Raji (cell line): ENCODE data around the gene HNF1B.

Experiments
- POLR2A ChIP-seq: IDR thresholded peaks from 2 replicates; pipeline ENCODE4 v1.6.1; 2011; ENCODE audit warnings: low read depth, low read length, control low read depth; ENCODE audit not compliant: insufficient read depth

Gene HNF1B

DNA sequence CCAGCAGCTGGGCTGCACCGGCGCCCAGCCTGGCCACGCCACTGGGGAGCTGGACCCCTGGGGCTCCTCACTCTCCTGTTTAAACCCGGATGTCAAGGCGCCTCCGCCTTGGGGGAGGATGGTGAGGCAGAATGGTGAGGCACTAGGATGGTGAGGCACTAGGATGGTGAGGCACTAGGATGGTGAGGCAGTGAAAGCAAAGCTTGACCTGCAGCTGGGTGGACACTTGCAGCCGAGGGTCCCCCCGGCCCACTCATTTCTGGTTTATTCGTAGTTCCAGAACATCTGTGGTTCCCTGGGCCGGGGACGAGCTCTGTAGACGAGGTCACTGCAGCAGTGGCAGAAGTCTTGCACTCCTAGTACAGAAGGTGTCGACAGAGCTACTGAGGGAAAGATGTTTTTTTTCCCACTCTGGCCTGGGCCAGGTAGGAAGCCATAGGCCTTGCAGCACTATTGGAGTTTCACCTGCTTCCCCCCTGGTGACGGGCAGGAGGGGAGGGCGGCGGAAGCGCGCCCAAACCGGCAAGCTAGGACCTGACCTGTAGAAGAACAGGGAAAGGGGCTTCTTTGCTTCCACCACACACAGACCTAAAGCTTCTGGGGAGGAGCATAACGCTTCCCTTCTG lies 1.1 kb upstream of the HNF1B start:
- no peak for TF ChIP-seq POLR2A

DNA sequence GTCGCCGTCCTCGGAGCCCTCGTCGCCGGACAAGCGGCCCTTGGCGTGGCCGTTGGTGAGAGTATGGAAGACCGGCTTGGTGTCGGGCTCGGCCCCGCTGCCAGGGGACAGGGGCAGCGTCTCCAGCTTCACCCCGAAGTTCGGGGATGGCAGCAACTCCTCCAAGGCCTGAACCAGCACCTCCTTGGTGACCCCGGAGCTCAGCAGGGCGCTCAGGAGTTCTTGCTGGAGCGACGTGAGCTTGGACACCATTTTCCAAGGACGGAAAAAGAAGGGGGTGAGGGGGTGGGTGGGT lies 279 bp downstream of the HNF1B start:
- TF ChIP-seq POLR2A, result no peak

DNA sequence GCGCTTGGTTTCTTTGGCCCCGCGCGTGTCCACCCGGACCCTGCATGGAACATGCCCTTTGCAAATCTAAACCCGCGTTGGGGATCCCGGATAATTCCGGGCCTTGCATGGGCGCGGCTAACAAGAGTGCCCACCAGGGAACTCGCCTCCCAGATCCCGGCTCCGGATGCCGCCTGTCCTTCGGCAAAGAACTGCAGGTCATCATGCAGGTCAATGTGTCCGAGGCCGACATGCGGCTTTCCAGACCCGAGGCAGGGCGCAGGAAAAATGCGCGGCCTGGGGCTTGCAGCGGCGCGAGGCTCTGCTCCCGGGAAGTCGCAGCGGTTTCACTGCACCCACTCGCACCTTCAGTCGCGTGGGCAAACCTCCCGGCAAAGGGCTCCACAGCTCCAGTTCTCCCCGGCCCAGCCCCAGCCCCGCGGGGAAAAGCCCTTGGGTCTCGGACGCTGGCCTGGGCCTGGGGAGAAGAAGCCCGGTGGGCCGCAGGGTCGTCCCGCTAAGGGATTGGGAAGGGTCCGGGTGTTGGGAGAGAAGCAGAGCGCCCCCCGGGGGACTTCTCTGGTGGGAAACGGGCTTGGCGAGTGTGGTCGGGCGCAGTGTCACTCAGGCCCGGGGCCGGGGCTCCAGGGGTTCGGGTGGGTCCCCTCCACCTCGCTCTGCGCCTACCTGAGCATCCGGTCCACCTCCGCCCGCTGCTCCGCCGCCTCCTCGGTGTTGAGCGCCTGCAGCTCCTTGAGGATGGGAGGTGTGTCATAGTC lies 805 bp downstream of the HNF1B start:
- no peak for TF ChIP-seq POLR2A

DNA sequence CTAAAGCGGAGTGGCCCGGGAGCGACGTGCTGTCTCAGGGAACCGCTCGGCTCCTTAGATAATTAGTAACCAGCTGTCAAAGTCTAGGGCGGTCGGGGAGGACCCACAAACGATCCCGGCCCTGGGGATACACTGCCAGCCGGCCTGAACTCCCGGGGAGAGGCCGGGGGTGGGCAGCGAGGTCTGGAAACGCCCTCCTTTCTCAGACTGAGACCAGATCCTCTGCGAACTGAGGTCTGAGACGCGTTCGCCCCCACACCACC lies 1.3 kb downstream of the HNF1B start:
- no peak for TF ChIP-seq POLR2A

DNA sequence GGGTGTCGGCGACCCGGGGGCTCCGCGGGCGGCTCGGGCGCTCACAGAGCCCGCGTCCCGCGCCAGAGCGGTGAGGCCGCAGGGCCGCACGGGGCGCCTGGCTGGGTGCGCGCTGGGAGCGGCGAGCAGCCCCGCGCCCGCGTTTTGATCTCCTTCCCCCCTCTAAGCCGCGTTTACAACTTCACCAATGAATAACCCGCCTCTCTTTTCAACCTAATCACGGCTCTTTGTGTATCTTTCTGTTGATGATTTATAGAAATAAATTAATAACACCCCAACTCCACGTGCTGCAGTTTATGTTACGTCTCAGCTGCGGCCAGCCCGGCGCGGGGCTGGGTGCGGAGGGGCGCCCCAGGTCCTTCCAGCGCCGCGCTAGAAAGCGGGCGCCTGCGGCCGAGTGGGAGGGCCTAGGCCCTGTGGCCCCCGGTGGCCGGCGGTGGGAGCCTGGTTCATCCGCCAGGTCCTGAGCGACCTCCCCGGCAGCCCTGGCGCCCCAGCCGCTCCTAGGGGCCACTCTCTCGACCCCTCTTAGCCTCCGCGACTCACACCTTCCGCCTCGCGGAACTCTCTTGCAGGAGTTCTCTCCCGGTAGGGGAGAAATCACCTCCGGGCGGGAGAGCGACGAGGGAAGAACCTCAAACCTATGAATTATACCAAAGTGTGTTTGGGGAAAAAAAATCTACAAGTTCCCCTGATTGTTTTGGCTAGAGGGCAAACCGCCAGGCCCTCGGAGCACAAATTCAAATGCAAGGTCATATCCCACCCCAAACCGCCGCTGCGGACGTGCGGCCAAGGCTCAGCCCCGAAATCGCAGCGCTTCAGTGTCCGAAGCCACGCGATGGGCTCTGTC lies 1.9 kb downstream of the HNF1B start:
- TF ChIP-seq POLR2A, result no peak

DNA sequence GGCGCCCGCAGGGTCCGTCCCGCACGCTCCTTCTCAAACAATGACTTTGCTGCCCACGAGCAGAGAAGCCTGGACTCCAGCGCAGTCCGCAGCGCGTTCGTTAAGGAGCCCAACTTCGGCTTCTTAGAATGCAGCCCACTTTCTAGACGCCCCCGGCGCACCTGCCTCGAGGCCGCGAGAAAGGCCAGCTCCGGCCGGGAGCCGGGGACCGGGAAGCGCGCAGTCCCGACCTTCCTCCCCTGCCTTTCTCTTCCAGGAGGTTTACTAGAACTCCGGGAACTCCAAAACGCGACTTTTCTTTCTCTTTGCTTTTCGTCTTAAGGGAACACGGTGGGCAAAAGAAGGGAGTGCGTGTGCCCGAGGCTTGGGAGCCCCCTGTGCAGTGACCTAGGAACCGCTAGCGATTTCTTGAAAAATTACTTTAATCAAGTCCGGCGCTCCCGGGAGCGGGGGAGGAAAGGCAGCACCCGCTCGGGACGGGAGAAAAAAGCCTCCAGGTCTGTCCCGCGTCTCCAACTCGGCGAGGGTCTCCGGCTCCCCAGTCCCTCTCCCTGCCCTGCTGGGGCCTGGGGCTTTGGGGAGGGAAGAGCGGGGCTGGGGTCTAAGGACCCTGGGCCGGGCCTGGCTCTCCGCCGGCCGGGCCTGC lies 2.6 kb downstream of the HNF1B start:
- no peak for TF ChIP-seq POLR2A

DNA sequence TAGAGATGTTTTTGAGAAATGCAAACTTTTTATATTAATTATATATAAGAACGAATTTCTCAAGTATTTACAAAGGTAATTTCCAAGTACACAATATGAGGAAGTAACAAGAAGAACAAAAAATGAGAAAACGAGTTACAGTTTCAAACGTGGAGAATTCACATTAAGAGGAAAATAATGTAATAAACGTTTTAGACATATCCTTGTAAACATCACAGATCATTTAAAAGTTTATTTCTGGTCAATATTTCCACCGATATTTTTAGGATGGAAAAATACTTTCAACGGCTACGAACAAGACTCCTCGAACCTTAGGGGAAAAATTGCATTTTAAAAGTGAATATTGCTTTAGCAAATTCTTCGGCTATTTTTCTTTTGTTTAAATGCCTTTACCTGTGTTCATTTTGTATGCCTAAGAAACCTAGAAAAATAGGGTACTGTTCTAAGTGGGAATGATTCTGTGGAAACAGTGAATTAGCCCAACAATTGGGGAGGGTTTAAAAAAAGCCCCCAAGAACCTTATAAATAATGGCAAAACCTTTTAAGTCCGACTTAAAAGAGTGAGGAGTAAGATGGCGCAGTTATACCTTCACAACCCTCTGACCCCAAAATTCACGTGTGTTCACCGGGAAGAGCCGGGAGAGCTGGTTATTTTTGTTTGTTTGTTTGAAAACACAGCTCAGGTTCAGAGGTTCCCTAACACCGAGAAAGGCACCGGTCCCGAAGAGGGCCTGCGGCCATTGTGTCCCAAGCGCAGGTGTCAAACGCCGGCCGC lies 3.3 kb downstream of the HNF1B start:
- no peak for TF ChIP-seq POLR2A

DNA sequence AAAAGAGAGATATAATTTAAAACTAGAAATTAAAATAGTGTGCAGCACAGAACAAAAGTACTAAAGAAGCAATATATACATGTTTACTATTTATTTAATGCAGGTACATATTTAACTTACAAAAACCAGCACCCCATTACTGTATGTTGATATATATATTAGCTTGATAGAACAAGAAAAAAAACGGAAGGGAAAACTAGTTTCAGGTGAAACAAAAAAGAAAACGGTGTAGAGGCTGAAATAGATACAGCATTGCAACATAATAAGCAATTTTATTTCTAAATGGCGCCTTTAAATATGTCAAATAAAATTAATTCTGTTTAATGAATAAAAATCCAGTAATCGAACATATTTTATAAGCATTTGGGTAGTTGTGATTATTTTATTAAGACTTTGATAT lies 3.9 kb downstream of the HNF1B start:
- TF ChIP-seq POLR2A, result no peak

DNA sequence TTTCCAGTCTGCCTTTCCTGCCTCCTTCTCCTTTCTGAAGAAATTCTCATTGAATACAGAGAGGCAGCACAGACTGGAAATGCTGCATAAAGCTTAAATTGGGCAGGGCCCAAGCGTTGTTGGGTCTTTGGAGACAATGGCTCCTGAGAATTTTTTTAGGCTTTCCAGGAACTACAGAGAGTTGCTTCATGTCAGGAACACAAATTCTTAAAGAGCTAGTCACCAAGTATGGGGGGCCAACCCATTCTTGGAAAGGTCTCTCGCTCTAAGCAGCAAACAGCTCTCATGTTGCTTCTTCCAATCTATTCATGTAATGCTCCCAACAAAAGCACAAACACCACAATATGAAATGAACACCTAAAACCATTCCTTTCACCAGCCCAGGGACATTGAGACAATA lies 6.9 kb downstream of the HNF1B start:
- no peak for TF ChIP-seq POLR2A

DNA sequence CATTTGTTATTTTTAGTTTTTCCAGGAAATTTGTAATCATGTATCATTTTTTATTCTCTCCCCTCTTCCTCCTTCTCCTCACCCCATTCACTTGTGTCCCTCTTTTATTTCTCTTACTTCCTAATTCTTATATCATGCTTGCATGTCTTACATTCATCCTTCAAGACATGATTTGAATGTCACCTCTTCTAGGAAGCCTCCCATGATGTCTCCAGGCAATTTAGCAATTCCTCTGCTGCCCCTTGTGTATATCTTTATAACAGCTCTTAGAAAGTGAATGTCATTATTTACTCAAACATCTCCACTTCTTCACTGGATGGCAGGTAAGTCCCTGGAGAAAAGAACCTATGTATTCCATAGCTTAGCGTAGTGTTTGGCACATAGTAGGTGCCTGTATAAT lies 7.8 kb downstream of the HNF1B start:
- no peak for TF ChIP-seq POLR2A

DNA sequence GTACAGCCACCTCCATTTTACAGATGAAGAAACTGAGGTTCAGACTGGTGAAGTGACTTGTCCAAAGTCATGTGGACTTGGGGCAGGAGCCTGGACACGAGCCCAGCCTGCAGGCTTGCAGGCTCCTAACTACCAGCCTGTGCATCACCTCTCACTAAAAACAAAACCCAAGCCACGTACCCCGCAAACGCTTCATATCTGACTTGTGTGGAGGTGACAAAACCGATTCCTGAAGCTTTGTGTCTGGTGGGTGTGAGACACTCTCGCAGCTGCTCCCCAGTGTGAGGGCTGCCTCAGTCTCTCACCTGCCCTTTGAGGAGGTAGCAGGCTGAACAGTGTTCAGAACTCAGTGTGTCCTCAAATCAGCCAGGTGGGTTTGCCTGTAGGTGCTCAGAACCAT lies 8.4 kb downstream of the HNF1B start:
- TF ChIP-seq POLR2A, result no peak

DNA sequence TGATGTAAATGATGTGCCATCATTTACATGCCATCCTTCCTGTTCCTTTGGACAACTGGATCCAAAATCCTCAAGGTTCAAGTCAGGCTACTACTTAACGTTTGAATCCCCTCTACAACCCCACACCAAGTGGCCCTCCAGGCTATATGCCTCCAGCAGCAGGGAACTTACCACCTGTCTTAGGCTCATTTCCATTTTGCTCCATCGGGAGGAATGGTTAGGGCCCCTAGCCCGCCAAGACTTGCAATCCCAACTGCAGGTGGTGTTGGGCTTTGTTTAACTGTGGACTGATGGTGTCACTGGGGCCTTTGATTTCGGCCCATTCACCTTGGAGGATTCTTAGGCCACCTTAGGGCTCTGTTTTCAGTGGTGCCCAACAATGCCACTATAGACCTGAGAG lies 9.7 kb downstream of the HNF1B start:
- no peak for TF ChIP-seq POLR2A

DNA sequence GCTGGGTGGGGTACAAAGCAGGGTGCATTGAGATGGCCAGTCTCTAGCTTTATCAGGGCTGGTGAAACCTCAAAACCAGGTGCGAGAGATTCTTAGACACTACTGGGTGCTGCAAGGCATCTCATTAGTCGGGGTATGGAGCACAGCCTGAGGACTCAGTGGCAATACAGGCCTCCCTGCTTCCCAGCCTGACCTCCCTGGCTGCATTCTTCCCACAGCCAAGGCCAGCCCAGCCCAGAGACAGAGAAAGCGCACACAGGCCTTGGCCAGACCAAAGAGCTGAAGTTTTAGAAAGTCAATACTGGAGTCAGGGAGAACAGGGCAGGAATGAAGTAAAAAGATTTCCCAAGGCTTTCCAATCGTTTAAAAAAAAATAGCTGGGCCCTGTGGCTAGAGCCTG lies 12.5 kb downstream of the HNF1B start:
- TF ChIP-seq POLR2A, result no peak

DNA sequence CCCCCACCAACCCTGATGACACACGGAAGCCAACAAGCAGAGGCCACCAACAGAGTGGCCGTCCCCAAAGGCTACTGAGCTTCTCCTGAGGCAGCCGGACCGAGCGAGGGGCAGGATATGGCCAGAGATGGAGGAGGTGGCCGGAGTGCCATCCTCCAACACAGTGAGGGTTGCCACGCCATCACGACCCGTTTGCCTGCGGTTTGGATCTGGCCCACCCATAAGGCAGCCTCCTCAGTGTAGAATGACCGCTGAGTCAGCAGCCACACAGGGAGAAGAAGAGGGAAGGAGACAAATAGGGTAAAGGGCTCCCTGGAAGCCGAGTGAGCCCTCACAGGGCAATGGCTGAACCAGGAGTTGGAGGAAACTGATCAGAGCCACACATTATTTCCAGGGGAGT lies 13.8 kb downstream of the HNF1B start:
- TF ChIP-seq POLR2A, result no peak

DNA sequence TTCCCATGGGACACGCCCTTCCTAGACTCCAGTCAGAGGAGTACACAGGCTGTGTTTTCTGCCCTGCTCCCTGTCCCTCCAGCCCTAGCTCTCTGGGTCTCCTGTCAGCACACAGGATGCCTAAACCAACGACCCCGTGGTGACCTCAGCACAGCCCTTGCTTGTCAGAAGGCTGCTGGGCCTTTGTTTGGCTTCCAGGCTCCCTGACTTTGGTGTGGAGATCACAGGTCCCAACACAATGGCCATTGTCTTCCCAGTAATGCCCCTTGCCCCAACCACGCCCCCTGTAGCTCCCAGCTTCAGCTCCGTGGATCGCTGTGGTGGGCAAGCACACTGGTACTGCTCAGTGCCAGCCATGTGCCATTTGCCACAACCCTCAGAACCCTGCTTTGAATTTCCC lies 15.0 kb downstream of the HNF1B start:
- TF ChIP-seq POLR2A, result no peak
